K562 (cell line): ENCODE results near the gene SLC34A1. TPM values are rescaled to one million over a fixed set of nuclear protein-coding genes. Genes with fewer than 3 reads are reported as not detected.
A peak's percentile ranks its signal among the peaks of the same experiment; 100 is the strongest.

ENCODE experiments used
- ATAC-seq: fragments of 200-7000 bp; cut with Tn5 transposase; 3 replicates; pipeline ENCODE4 v1.9.1; 2020; ENCODE audit warnings: moderate library complexity
- BruUV-seq: library from RNA; stranded (reverse); fragments of 400-500 nt; replicated peaks from 2 replicates; lab custom pipeline; 2021; lab: Mats Ljungman, UMichigan
- CTCF ChIA-PET: fragments of 300-600 bp; formaldehyde crosslinking; extraction: SDS; loops from one replicate; lab custom pipeline; 2021; ENCODE audit warnings: low intra/inter-chr PET ratio; lab: Yijun Ruan, JAX
- POLR2A ChIA-PET: fragments of 300-600, 350-650 bp; sonication (Branson Sonifier 250); formaldehyde crosslinking; extraction: SDS; loops from one replicate; lab custom pipeline; 2021; ENCODE audit warnings: antibody characterized with exemption, inconsistent platforms; lab: Yijun Ruan, JAX
- DNase-seq, 4 experiments: peaks; one replicate each; pipeline versions ENCODE4 v3.0.0 to v3.0.0-alpha.2; 2011 to 2018; ENCODE audit warnings: low spot score in 3 of 4, mixed read lengths in 3 of 4; ENCODE audit errors: extremely low read depth in 1 of 4
- FAIRE-seq: peaks from 2 replicates; lab custom pipeline; 2011; peaks lifted over from hg19 to GRCh38; lab: Jason Lieb, UNC
- H2AFZ ChIP-seq: 2 replicates; pipeline ENCODE4 v1.6.0; 2011; ENCODE audit warnings: low read depth, low read length, control low read depth, inconsistent platforms
- H3K27ac ChIP-seq: fragments of 200-600 bp; 3 replicates; pipeline ENCODE4 v1.8.0; 2011; ENCODE audit warnings: low read depth, mild to moderate bottlenecking, control low read depth, inconsistent platforms, low read length, moderate library complexity, mixed read lengths; ENCODE audit errors: extremely low read depth
- H3K27me3 ChIP-seq, 2 experiments: fragments of 300-600 bp in 1 of 2; 2 replicates in 1 of 2; 3 replicates in 1 of 2; pipeline versions ENCODE4 v1.6.0 to v1.8.0; 2011; ENCODE audit warnings: inconsistent platforms in 2 of 2, low read length in 2 of 2, mild to moderate bottlenecking in 1 of 2, mixed read lengths in 1 of 2, moderate library complexity in 1 of 2; ENCODE audit not compliant: control insufficient read depth in 2 of 2, insufficient read depth in 2 of 2
- H3K36me3 ChIP-seq: fragments of 300-600 bp; 3 replicates; pipeline ENCODE4 v1.8.0; 2011; ENCODE audit warnings: mild to moderate bottlenecking, low read length, inconsistent platforms; ENCODE audit not compliant: control insufficient read depth, insufficient read depth
- H3K4me1 ChIP-seq, 2 experiments: fragments of 200-600 bp in 1 of 2; replicated peaks in 1 of 2; 2 replicates in 1 of 2; 3 replicates in 1 of 2; pipeline versions ENCODE4 v1.5.1 to v1.8.0; 2011; ENCODE audit warnings: inconsistent platforms in 2 of 2, low read length in 2 of 2, mild to moderate bottlenecking in 1 of 2, mixed read lengths in 1 of 2, moderate library complexity in 1 of 2; ENCODE audit not compliant: control insufficient read depth in 2 of 2, insufficient read depth in 2 of 2
- H3K4me2 ChIP-seq: 2 replicates; pipeline ENCODE4 v1.6.1; 2011; ENCODE audit warnings: low read length, control low read depth, inconsistent platforms, mixed read lengths; ENCODE audit not compliant: insufficient read depth
- H3K4me3 ChIP-seq: fragments of 200-600 bp; sonication (generic), shearing (Covaris generic); 2 replicates; pipeline ENCODE4 v1.5.1; 2016; ENCODE audit warnings: control low read depth, inconsistent platforms
- H3K79me2 ChIP-seq: fragments of 200-600 bp; 3 replicates; pipeline ENCODE4 v1.8.0; 2011; ENCODE audit warnings: low read length, inconsistent platforms; ENCODE audit not compliant: control insufficient read depth, insufficient read depth
- H3K9ac ChIP-seq, 2 experiments: 2 replicates each; pipeline versions ENCODE4 v1.6.0 to v1.6.1; 2011; ENCODE audit warnings: low read depth in 2 of 2, low read length in 2 of 2, control low read depth in 1 of 2, inconsistent platforms in 1 of 2, mild to moderate bottlenecking in 1 of 2, mixed read lengths in 1 of 2; ENCODE audit not compliant: insufficient read depth in 1 of 2
- H3K9me1 ChIP-seq: one replicate; pipeline ENCODE4 v1.6.0; 2011; ENCODE audit warnings: inconsistent platforms, mild to moderate bottlenecking, low read length, moderate library complexity; ENCODE audit not compliant: control insufficient read depth, insufficient read depth
- H3K9me3 ChIP-seq: replicated peaks from 2 replicates; pipeline ENCODE4 v1.5.1; 2011; ENCODE audit warnings: low read depth, low read length, inconsistent platforms; ENCODE audit not compliant: control insufficient read depth, insufficient read depth
- H4K20me1 ChIP-seq: replicated peaks from 2 replicates; pipeline ENCODE4 v1.6.1; 2011; ENCODE audit warnings: low read length, inconsistent platforms, mixed read lengths; ENCODE audit not compliant: control insufficient read depth, insufficient read depth
- BDP1 ChIP-seq: IDR thresholded peaks from 3 replicates; pipeline ENCODE4 v1.6.1; 2011; ENCODE audit not compliant: insufficient read length, insufficient read depth
- FOXP1 ChIP-seq: sonication (generic); formaldehyde crosslinking; IDR thresholded peaks from 2 replicates; pipeline ENCODE4 v1.8.0; 2022; ENCODE audit warnings: mild to moderate bottlenecking, missing genetic modification reagents
- PHF21A ChIP-seq: fragments of 450-650 bp; IDR thresholded peaks from 2 replicates; pipeline ENCODE4 v1.6.1; 2017; ENCODE audit warnings: low read depth, borderline replicate concordance
- RBFOX2 ChIP-seq: fragments of 200-400 bp; formaldehyde crosslinking; IDR thresholded peaks from 2 replicates; pipeline ENCODE4 v1.6.1; 2017; ENCODE audit warnings: low read depth, mild to moderate bottlenecking, low read length, moderate library complexity
- RERE ChIP-seq: sonication (generic); formaldehyde crosslinking; IDR thresholded peaks from 2 replicates; pipeline ENCODE4 v1.8.0; 2023; ENCODE audit warnings: missing genetic modification reagents, mild to moderate bottlenecking, borderline replicate concordance
- SMARCA4 ChIP-seq: fragments of 450-650 bp; IDR thresholded peaks from 2 replicates; pipeline ENCODE4 v1.6.1; 2016
- SMARCA5 ChIP-seq: fragments of 450-650 bp; IDR thresholded peaks from 2 replicates; pipeline ENCODE4 v1.6.1; 2016
- ZNF263 ChIP-seq: sonication (generic); formaldehyde crosslinking; IDR thresholded peaks from 2 replicates; pipeline ENCODE4 v1.8.0; 2022; ENCODE audit warnings: mild to moderate bottlenecking, missing genetic modification reagents, borderline replicate concordance
- ZNF584 ChIP-seq: fragments of 200-800 bp; sonication (Bioruptor generic); IDR thresholded peaks from 2 replicates; pipeline ENCODE4 v1.6.1; 2016; ENCODE audit warnings: low read depth, mild to moderate bottlenecking, missing genetic modification characterization, missing compliant biosample characterization
- whole genome bisulfite sequencing: fragments of 100-300 bp; shearing (Covaris generic); methylation state at CpG from one replicate; pipeline ENCODE4 v1.1.6; 2016; ENCODE audit warnings: low coverage, mixed read lengths; ENCODE audit not compliant: insufficient coverage; ENCODE audit errors: missing lambda C conversion rate; 5-methylcytosine and 5-hydroxymethylcytosine counted together
- in situ Hi-C: fragments of 300-500 bp; cut with MboI; formaldehyde crosslinking; loops from 4 replicates; pipeline ENCODE4 v1.15.0; 2018; ENCODE audit warnings: inconsistent platforms, mixed read lengths
- intact Hi-C: fragments of 100-400 bp; cut with micrococcal nuclease; formaldehyde crosslinking; loops from 2 replicates; pipeline ENCODE4 v1.14.2; 2022
- polyA plus RNA-seq, 8 experiments: library from polyadenylated mRNA; depleted of rRNA in 4 of 8; stranded (reverse) in 5 of 8; unstranded in 3 of 8; fragments of >200 nt; fragmentation: Nextera tagmentation in 2 of 8; fragmentation: Illumina TruSeq in 1 of 8; extraction: Ambion mirVana in 2 of 8; extraction: Trizol in 1 of 8; gene quantifications; 2 replicates each; pipeline versions ENCODE4 v1.2.1 to v1.2.3, GENCODE V29; 2011 to 2014; ENCODE audit warnings: inconsistent platforms in 1 of 8, missing spikeins in 1 of 8
- total RNA-seq, 7 experiments: library from RNA; depleted of rRNA in 6 of 7; stranded (reverse); fragments of >200 nt in 6 of 7; fragmentation: Illumina TruSeq in 2 of 7; extraction: Trizol in 2 of 7; gene quantifications; 2 replicates each; pipeline versions ENCODE4 v1.2.1 to v1.2.3, GENCODE V29; 2011 to 2021; ENCODE audit warnings: low replicate concordance in 1 of 7

Gene SLC34A1
- total and polyA plus RNA-seq, 9 of the 15 experiments (the other 6 are each of a cell fraction or from before 2014, with no cell fraction given): not detected

GRCh38 chr5:177423671-177424070 lies 39.4 kb downstream of the SLC34A1 start:
- no peak overlapping the region for H3K4me3 ChIP-seq
- no peaks in the 10 kb centered on the region for H3K9me1 ChIP-seq
- no peak overlapping the region for H3K9ac ChIP-seq
- H3K27me3 ChIP-seq: no peaks in the 10 kb centered on the region
- H4K20me1 ChIP-seq: peaks cover 10% of the 10 kb centered on the region; the same call in 1 of the 2 replicates
- peaks cover 22 to 30% of the 10 kb centered on the region in 2 experiments for H3K4me1 ChIP-seq
- no peak overlapping the region for H3K4me2 ChIP-seq
- ChIA-PET CTCF (interaction anchor here (0.6 kb wide), 1 partner anchor 34 kb away, joined by 5 read pairs; no protein-coding TSS in a partner anchor), POLR2A (interaction anchor here (0.5 to 5.4 kb wide), 5 partner anchors 9 to 40 kb away, joined by 3 to 32 read pairs (median 4); partner anchors contain the start of gene SLC34A1)
- no peak for TF ChIP-seq ZNF584 (CRISPR knock-in tag)
- 29% methylated on average over 2 of the region's 2 CpGs for WGBS
- H2AFZ ChIP-seq: no peak overlapping the region
- H3K36me3 ChIP-seq: peaks cover 14% of the 10 kb centered on the region; the same call in 1 of the 3 replicates
- H3K79me2 ChIP-seq: peaks cover 21% of the 10 kb centered on the region
- BruUV-seq: no TSS peak
- ATAC-seq: no peak
- no peaks in the 10 kb centered on the region for H3K9me3 ChIP-seq
- DNase-seq: no peak
- intact Hi-C loops (no loop called here), in situ Hi-C loops (no loop called here)
- no peak for FAIRE-seq
- H3K27ac ChIP-seq: no peak overlapping the region

GRCh38 chr5:177425196-177425800 lies 41.1 kb downstream of the SLC34A1 start:
- 25% methylated on average over 13 of the region's 13 CpGs for WGBS
- peak overlapping the region; percentile 94 for H3K4me2 ChIP-seq
- H2AFZ ChIP-seq: peak overlapping the region; percentile 95
- in situ Hi-C loops (no loop called here), intact Hi-C loops (no loop called here)
- BruUV-seq: no TSS peak
- peak overlapping the region; percentile 80 to 90 for H3K9ac ChIP-seq
- H3K9me3 ChIP-seq: no peaks in the 10 kb centered on the region
- peak overlapping the region; percentile 91 for H3K27ac ChIP-seq
- peak; percentile 77 for FAIRE-seq
- H4K20me1 ChIP-seq: peaks cover 22% of the 10 kb centered on the region; the same call in 1 of the 2 replicates
- no peak for ATAC-seq
- H3K36me3 ChIP-seq: peaks cover 31% of the 10 kb centered on the region; the same call in 2 of the 3 replicates
- ChIA-PET POLR2A (interaction anchor here (0.5 to 10.8 kb wide), 6 partner anchors 7 to 54 kb away, joined by 3 to 210 read pairs (median 8); partner anchors contain the start of genes F12 and PRR7), CTCF (no interaction called here)
- H3K4me1 ChIP-seq: peaks cover 33 to 46% of the 10 kb centered on the region in 2 experiments
- no peaks in the 10 kb centered on the region for H3K27me3 ChIP-seq
- H3K9me1 ChIP-seq: no peaks in the 10 kb centered on the region
- H3K4me3 ChIP-seq: peak overlapping the region; percentile 51
- peaks cover 37% of the 10 kb centered on the region for H3K79me2 ChIP-seq
- no peak for DNase-seq
- TF ChIP-seq FOXP1 (CRISPR knock-in tag): no peak
- TF ChIP-seq ZNF263 (CRISPR knock-in tag): no peak
- no peak for TF ChIP-seq BDP1
- no peak for TF ChIP-seq PHF21A
- no peak for TF ChIP-seq RBFOX2
- no peak for TF ChIP-seq RERE
- peak; percentile 43; the same call in 1 of the 2 replicates for TF ChIP-seq SMARCA4
- peak; percentile 94 for TF ChIP-seq SMARCA5
